A673 (cell line): ENCODE results near the gene HSD17B4. TPM values are rescaled to one million over a fixed set of nuclear protein-coding genes. Genes with fewer than 3 reads are reported as not detected.
"Not testable (repeated sequence)": the region's sequence is repeated elsewhere in the genome, so short reads cannot be mapped to it uniquely, and the experiment has no call there.

ENCODE experiments used
- BruUV-seq: library from RNA; stranded (reverse); fragments of 400-500 nt; replicated peaks from 2 replicates; lab custom pipeline; 2021; lab: Mats Ljungman, UMichigan
- CTCF ChIA-PET: fragments of 300-600 bp; sonication (Branson Sonifier 250); formaldehyde crosslinking; loops from one replicate; lab custom pipeline; 2022; ENCODE audit warnings: antibody characterized with exemption; lab: Charles Lee
- POLR2A ChIA-PET: fragments of 300-600 bp; sonication (Branson Sonifier 250); formaldehyde crosslinking; loops from one replicate; lab custom pipeline; 2022; ENCODE audit warnings: antibody characterized with exemption; ENCODE audit not compliant: low non-redundant PET; lab: Charles Lee
- DNase-seq: peaks from one replicate; pipeline ENCODE4 v3.0.0-alpha.2; 2015; ENCODE audit warnings: low spot score
- H3K27ac ChIP-seq: fragments of 200-600 bp; sonication (generic); 2 replicates; pipeline ENCODE4 v1.5.1; 2016; ENCODE audit warnings: mixed run types, low read depth, mild to moderate bottlenecking, mixed read lengths, antibody characterized with exemption, low read length; ENCODE audit not compliant: poor library complexity, severe bottlenecking
- H3K27me3 ChIP-seq: fragments of 200-600 bp; sonication (generic); replicated peaks from 2 replicates; pipeline ENCODE4 v1.6.1; 2017; ENCODE audit warnings: mixed run types, low read depth, mild to moderate bottlenecking, mixed read lengths, antibody characterized with exemption, low read length; ENCODE audit not compliant: insufficient read depth, poor library complexity
- H3K36me3 ChIP-seq: fragments of 200-600 bp; sonication (generic); 2 replicates; pipeline ENCODE4 v1.6.1; 2016; ENCODE audit warnings: mixed run types, mild to moderate bottlenecking, mixed read lengths, antibody characterized with exemption, low read length; ENCODE audit not compliant: insufficient read depth, poor library complexity, severe bottlenecking
- H3K4me1 ChIP-seq: fragments of 200-600 bp; sonication (generic); 2 replicates; pipeline ENCODE4 v1.6.1; 2017; ENCODE audit warnings: mixed run types, mild to moderate bottlenecking, mixed read lengths, antibody characterized with exemption, low read length; ENCODE audit not compliant: insufficient read depth, poor library complexity, severe bottlenecking
- H3K4me3 ChIP-seq: fragments of 200-600 bp; sonication (generic); 2 replicates; pipeline ENCODE4 v1.5.1; 2016; ENCODE audit warnings: low read depth, mixed run types, mild to moderate bottlenecking, mixed read lengths, low read length; ENCODE audit not compliant: poor library complexity, severe bottlenecking
- H3K9me3 ChIP-seq: fragments of 200-600 bp; sonication (generic); 2 replicates; pipeline ENCODE4 v1.6.1; 2016; ENCODE audit warnings: mixed run types, low read depth, mild to moderate bottlenecking, mixed read lengths, antibody characterized with exemption, low read length; ENCODE audit not compliant: poor library complexity, severe bottlenecking
- CTCF ChIP-seq: fragments of 300-800, 200-600 bp; sonication (generic); conservative IDR thresholded peaks from 2 replicates; pipeline ENCODE4 v1.5.1; 2017; ENCODE audit warnings: low read depth, mild to moderate bottlenecking, antibody characterized with exemption, low read length, moderate library complexity, mixed read lengths
- EZH2 ChIP-seq: fragments of 200-600 bp; sonication (generic); IDR thresholded peaks from 2 replicates; pipeline ENCODE4 v1.6.1; 2017; ENCODE audit warnings: borderline replicate concordance, low read depth, mild to moderate bottlenecking, mixed read lengths, antibody characterized with exemption, low read length; ENCODE audit not compliant: poor library complexity, severe bottlenecking
- intact Hi-C: fragments of 100-400 bp; cut with micrococcal nuclease; formaldehyde crosslinking; loops from one replicate; pipeline ENCODE4 v1.10.0; 2022; ENCODE audit not compliant: unreplicated experiment
- total RNA-seq: library from RNA; stranded (reverse); gene quantifications from 2 replicates; pipeline ENCODE4 v1.2.3, GENCODE V29; 2021

Gene HSD17B4
- total RNA-seq, 1 experiment from 2014 or later: 140 TPM

DNA sequence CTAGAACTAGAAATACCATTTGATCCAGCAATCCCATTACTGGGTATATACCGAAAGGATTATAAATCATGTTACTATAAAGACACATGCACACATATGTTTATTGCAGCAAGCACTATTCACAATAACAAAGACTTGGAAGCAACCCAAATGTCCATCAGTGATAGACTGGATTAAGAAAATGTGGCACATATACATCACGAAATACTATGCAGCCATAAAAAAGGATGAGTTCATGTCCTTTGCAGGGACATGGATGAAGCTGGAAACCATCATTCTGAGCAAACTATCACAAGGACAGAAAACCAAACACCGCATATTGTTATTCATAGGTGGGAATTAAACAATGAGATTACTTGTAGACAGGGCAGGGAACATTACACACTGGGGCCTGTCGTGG, 7.7 kb upstream of the HSD17B4 start:
- H3K4me1 ChIP-seq, BruUV-seq, H3K36me3 ChIP-seq, H3K4me3 ChIP-seq, intact Hi-C loops, H3K27me3 ChIP-seq, H3K27ac ChIP-seq, POLR2A ChIA-PET, H3K9me3 ChIP-seq, DNase-seq, CTCF ChIA-PET: not testable (repeated sequence)

DNA sequence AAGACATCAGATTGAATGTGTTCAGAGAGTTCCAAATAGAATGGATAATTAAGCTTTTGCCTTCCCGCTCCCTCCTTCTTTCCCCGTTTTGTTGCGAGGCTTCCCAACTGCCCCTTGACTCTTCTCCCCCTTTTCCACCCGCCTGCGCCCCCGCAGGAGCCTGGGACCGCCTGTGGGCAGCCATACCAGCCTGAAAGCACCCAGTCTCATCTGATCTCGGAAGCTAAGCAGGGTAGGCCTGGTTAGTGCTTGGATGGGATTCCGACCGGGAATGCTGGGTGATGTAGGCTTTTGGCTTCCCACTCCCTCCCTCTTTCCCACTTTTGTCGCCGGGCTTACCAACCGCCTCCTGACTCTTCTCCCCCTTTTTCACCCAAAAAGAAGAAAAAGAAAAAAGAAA, 6.8 kb upstream of the HSD17B4 start:
- H3K36me3 ChIP-seq: no peaks in the 10 kb centered on the region
- no peaks in the 10 kb centered on the region for H3K9me3 ChIP-seq
- no TSS peak for BruUV-seq
- H3K27ac ChIP-seq: no peak overlapping the region
- no peak for DNase-seq
- no peaks in the 10 kb centered on the region for H3K4me1 ChIP-seq
- intact Hi-C loops: no loop called here
- CTCF ChIA-PET: no interaction called here
- TF ChIP-seq CTCF (no peak), EZH2 (no peak)
- no peak overlapping the region for H3K4me3 ChIP-seq
- no peaks in the 10 kb centered on the region for H3K27me3 ChIP-seq
- POLR2A ChIA-PET: no interaction called here

DNA sequence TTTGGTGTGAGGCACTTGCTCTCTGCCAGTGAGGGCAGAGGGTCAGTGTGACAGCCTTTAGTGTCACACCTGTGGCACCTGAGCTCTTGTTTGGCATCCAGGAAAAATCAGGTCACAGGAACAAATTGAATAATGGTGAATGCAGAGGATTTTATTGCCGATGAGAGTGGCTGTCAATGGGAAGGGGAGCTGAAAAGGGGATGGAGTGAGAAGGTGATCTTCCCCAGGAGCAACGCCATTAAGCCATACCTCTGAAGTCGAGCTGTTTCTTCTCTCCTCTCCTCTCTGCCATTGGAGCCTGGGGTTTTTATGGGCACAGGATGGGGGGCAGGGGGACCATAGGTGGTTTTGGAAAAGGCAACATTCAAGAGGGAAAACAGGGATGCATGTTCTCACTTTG, 2.4 kb upstream of the HSD17B4 start:
- intact Hi-C loops: no loop called here
- TF ChIP-seq CTCF (no peak), EZH2 (no peak)
- ChIA-PET POLR2A (no interaction called here), CTCF (no interaction called here)
- no peak overlapping the region for H3K4me3 ChIP-seq
- BruUV-seq: no TSS peak
- no peaks in the 10 kb centered on the region for H3K36me3 ChIP-seq
- no peak for DNase-seq
- H3K27me3 ChIP-seq: no peaks in the 10 kb centered on the region
- H3K9me3 ChIP-seq: no peaks in the 10 kb centered on the region
- no peak overlapping the region for H3K27ac ChIP-seq
- peaks cover 6% of the 10 kb centered on the region for H3K4me1 ChIP-seq

GRCh38 chr5:119450627-119451026, 1.7 kb upstream of the HSD17B4 start:
- CTCF ChIA-PET, DNase-seq, intact Hi-C loops, POLR2A ChIA-PET, H3K27ac ChIP-seq, H3K36me3 ChIP-seq, BruUV-seq, H3K4me1 ChIP-seq, H3K27me3 ChIP-seq, H3K4me3 ChIP-seq, H3K9me3 ChIP-seq: not testable (repeated sequence)
